Measurements from ENCODE around the gene CNGA3.

GRCh38 chr2:98350411-98350810 is 4.2 kb downstream of the CNGA3 start:
- TF ChIP-seq CTCF (conservative IDR thresholded peaks at IDR 0.05 in 1 of 2, IDR thresholded peaks at IDR 0.05 in 1 of 2; ENCODE audit: extremely low read depth in 1 of 2, insufficient read depth in 1 of 2, low read depth in 1 of 2, low read length in 2 of 2) (no peak), EZH2 (IDR thresholded peaks at IDR 0.05; ENCODE audit: borderline replicate concordance, low read length) (no peak)

Data from mammary epithelial cell (primary cell).